Epithelial cell of proximal tubule (primary cell): Measurements from ENCODE around the gene ADAMTS3. TPM values are rescaled to one million over a fixed set of nuclear protein-coding genes. Genes with fewer than 3 reads are reported as not detected.
A peak's percentile ranks its signal among the peaks of the same experiment; 100 is the strongest.

ENCODE experiments used
- DNase-seq: peaks from one replicate; pipeline ENCODE4 v3.0.0-alpha.2; 2011; ENCODE audit warnings: low read depth
- H3K4me3 ChIP-seq: 2 replicates; pipeline ENCODE4 v1.5.1; 2011; ENCODE audit warnings: low read depth, mild to moderate bottlenecking, low read length
- total RNA-seq: library from RNA; depleted of rRNA; stranded (reverse); fragments of >200 nt; gene quantifications from 2 replicates; pipeline ENCODE4 v1.2.3, GENCODE V29; 2015
- TF ChIP-seq, protein P1 (sequence below): conservative IDR thresholded peaks from 2 replicates; pipeline ENCODE4 v1.5.1; 2012; ENCODE audit warnings: low read depth, mild to moderate bottlenecking, low read length

The ADAMTS3 gene
- total RNA-seq, 1 donor from 2014 or later: 4.7 TPM

- no peak for DNase-seq
- TF ChIP-seq, protein P1, sequence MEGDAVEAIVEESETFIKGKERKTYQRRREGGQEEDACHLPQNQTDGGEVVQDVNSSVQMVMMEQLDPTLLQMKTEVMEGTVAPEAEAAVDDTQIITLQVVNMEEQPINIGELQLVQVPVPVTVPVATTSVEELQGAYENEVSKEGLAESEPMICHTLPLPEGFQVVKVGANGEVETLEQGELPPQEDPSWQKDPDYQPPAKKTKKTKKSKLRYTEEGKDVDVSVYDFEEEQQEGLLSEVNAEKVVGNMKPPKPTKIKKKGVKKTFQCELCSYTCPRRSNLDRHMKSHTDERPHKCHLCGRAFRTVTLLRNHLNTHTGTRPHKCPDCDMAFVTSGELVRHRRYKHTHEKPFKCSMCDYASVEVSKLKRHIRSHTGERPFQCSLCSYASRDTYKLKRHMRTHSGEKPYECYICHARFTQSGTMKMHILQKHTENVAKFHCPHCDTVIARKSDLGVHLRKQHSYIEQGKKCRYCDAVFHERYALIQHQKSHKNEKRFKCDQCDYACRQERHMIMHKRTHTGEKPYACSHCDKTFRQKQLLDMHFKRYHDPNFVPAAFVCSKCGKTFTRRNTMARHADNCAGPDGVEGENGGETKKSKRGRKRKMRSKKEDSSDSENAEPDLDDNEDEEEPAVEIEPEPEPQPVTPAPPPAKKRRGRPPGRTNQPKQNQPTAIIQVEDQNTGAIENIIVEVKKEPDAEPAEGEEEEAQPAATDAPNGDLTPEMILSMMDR: no peak
- H3K4me3 ChIP-seq: no peak overlapping the region
Measured at GRCh38 chr4:72587334-72587733, 18.3 kb upstream of the ADAMTS3 start.

DNA sequence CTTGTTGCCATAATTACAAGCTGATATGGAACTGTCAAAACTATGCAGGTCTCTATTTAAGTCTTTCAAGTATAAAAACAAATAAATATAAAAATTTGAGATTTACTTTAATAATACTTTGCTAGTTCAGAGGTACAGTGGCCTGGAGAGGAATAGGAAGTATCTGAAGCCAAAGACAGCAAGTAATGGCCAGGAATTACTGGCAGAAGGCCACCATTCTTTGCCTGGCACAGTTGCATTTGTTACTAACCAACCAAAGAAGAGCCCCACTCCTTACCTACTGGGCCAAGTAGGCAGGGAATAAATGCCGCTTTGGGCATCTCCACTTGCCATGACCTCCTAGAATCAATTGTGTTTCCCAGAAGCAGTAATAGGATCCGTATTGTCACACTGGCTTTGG lies 13.8 kb upstream of the ADAMTS3 start:
- TF ChIP-seq, protein P1: no peak
- no peak overlapping the region for H3K4me3 ChIP-seq
- no peak for DNase-seq

GRCh38 chr4:72577211-72577610 lies 8.2 kb upstream of the ADAMTS3 start:
- H3K4me3 ChIP-seq: no peak overlapping the region
- peak; percentile 74 for DNase-seq
- TF ChIP-seq, protein P1: no peak

DNA sequence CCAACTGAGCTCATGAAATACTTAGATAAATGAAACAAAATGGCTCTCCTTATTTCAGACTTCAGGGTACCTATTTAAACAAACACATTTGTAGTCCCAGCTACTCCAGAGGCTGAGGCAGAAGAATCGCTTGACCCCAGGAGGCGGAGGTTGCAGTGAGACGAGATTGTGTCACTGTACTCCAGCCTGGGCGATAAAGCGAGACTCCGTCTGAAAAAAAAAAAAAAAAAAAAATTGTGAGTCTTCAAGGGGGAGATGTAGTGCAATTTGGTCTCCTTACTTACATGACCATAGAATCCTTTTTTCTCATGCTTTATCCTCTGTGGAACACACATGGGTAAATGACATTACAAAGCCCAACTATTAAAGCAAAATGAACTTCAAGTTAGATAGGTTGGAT lies 2.3 kb upstream of the ADAMTS3 start:
- DNase-seq: no peak
- H3K4me3 ChIP-seq: no peak overlapping the region
- TF ChIP-seq, protein P1: no peak

DNA sequence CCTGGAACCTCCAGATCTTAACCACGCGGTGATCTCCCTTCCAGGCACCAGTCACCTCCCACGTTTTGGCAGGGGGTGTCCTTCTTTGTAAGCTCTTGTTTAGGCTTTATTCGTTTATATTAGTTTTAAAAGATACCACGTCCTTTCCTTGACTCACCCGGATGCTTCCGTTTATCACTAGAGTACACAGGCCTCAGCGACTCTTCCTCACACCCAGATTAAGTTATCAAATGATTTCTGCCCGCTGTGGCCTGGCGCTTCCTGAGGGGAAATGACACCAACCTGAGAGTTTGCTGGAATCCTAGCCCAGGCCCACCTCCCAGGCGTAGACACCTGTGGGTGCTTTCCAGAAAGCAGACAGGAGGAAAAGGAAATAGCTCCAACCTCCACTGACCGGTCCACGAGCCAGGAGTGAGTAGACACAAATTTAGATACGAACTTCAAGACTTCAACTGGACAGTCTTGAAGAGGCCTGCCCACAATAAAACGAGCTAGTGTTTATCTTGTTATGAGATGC lies 756 bp upstream of the ADAMTS3 start:
- peak overlapping the region; percentile 75 for H3K4me3 ChIP-seq
- TF ChIP-seq, protein P1: no peak
- no peak for DNase-seq

DNA sequence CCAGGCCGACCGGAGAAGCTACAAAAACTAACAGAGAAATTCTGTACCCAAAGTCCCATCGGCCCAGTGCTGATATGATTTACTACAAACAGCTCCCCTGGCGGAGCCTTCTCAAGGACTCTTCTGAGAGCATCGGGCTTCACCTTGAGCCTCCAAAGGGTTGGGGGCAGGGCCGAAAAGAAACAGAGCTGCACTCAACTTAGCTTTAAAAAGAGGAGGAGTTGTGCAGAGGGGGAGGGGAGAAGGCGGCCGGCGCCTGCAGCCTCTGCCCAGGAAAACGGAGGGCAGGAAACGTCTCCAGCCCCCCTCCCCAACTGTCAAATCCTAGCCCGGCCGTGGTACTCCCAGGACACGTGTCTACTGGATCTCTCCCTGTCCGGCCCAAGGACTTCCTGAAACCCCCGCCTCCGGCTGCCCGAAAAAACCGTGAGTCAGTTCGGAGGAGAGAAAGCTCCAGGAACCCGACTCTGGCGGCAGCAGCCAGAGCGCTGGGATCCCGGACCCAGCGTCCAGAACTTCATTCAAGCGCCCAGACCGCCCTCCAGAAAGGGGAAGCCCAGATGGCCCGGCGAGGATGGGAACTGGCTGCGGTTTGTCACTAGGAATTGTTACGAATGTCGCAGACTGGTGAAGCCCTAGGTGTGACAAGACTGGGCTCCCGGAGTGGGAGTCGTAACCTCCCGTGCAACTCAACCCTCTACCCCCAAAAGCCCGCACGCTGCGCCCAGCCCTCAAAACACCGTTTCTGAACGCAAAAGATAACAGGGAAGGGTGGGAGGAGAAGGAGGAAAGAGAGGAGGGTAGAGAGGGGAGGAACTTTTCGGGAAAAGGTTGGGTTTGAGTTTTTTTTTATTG lies 973 bp downstream of the ADAMTS3 start:
- TF ChIP-seq, protein P1: peak; percentile 54
- peak overlapping the region; percentile 75 for H3K4me3 ChIP-seq
- DNase-seq: peak; percentile 64
